ENCODE data around the gene PACRG.

DNA sequence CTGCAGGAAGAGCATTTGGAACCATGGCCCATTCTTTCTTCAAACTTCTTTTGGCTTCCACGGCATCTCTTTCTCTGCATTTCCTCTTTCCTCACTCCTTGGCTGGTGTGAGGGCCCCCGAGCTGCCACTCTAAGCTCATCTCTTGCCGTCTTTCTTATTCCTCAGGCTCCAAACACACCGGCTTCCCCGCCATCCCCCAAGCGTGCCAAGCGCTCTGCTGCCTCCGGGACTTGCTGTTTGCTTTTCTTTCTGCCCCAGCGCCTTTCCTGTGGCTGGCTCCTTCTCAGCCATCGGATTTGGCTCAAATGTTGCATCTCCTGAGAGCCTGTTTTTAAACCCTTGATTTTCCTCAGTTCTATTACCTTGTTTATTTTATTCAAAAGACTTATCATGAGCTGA, 172.7 kb downstream of the PACRG start:
- TF ChIP-seq TAF1 (IDR thresholded peaks at IDR 0.05; ENCODE audit: borderline replicate concordance, low read depth, low read length) (no peak), POLR2A (IDR thresholded peaks at IDR 0.05; ENCODE audit: low read depth, low read length) (no peak), SIN3A (IDR thresholded peaks at IDR 0.05; ENCODE audit: low read depth, low read length) (no peak)
